ENCODE measurements around the gene INPP5D.

DNA sequence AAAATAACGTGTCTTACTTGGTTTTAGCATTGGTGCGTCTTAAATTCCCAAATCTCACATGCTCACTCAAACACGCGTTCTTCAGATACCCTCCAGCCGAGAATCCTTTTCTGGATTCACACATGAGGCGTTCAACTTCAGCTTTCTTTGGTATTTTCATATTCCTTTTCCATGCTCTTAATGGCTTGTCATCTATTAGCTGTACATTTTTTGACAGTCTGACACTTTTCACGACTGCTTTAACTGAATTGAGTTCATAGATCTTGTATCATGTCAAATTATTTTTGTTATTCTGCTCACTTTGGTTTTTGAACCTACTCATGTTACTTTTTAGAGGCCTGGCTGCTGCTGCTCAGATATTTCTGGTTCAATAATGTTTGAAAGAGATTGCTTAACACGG lies 59.0 kb downstream of the INPP5D start:
- TF ChIP-seq, protein P1, sequence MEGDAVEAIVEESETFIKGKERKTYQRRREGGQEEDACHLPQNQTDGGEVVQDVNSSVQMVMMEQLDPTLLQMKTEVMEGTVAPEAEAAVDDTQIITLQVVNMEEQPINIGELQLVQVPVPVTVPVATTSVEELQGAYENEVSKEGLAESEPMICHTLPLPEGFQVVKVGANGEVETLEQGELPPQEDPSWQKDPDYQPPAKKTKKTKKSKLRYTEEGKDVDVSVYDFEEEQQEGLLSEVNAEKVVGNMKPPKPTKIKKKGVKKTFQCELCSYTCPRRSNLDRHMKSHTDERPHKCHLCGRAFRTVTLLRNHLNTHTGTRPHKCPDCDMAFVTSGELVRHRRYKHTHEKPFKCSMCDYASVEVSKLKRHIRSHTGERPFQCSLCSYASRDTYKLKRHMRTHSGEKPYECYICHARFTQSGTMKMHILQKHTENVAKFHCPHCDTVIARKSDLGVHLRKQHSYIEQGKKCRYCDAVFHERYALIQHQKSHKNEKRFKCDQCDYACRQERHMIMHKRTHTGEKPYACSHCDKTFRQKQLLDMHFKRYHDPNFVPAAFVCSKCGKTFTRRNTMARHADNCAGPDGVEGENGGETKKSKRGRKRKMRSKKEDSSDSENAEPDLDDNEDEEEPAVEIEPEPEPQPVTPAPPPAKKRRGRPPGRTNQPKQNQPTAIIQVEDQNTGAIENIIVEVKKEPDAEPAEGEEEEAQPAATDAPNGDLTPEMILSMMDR (IDR thresholded peaks at IDR 0.05; ENCODE audit: extremely low read depth in 1 of 2, insufficient read depth in 1 of 2, low read depth in 1 of 2, low read length in 2 of 2): no peak
- TF ChIP-seq FOS (IDR thresholded peaks at IDR 0.05; ENCODE audit: borderline replicate concordance, insufficient read depth, low read length) (no peak), POLR2AphosphoS5 (IDR thresholded peaks at IDR 0.05; ENCODE audit: insufficient read depth, low read depth, low read length) (no peak), POLR2A (IDR thresholded peaks at IDR 0.05; ENCODE audit: low read depth, low read length) (no peak), JUN (IDR thresholded peaks at IDR 0.05; ENCODE audit: borderline replicate concordance, insufficient read depth, insufficient read length, low read depth) (no peak), EZH2 (IDR thresholded peaks at IDR 0.05; ENCODE audit: borderline replicate concordance, low read depth, low read length, severe bottlenecking) (no peak), MYC (IDR thresholded peaks at IDR 0.05; ENCODE audit: low read depth, low read length) (no peak)
- TF ChIP-seq, protein P2, sequence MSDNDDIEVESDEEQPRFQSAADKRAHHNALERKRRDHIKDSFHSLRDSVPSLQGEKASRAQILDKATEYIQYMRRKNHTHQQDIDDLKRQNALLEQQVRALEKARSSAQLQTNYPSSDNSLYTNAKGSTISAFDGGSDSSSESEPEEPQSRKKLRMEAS (IDR thresholded peaks at IDR 0.05; ENCODE audit: insufficient read depth, insufficient read length): no peak

Data from endothelial cell of umbilical vein (primary cell).